Iris pigment epithelial cell (primary cell): Measurements from ENCODE around the gene MAZ.
A peak's percentile ranks its signal among the peaks of the same experiment; 100 is the strongest.

Experiments
- DNase-seq: peaks from one replicate; pipeline ENCODE4 v3.0.0-alpha.2; 2011; ENCODE audit warnings: low read depth

Gene MAZ

GRCh38 chr16:29809850-29810698 lies 3.7 kb downstream of the MAZ start:
- DNase-seq: no peak

GRCh38 chr16:29810699-29811169 lies 4.4 kb downstream of the MAZ start:
- DNase-seq: no peak

- peak; percentile 99 for DNase-seq
Observed at GRCh38 chr16:29811170-29811895, 5.0 kb downstream of the MAZ start.

GRCh38 chr16:29811896-29812665 lies 5.8 kb downstream of the MAZ start, which contains the start of gene PRRT2:
Gene PRRT2, plus strand, starts transcription at chr16:29812193. Its CDS starts 862 bp downstream, at chr16:29813055.
- no peak for DNase-seq

- no peak for DNase-seq
Observed at GRCh38 chr16:29812754-29813643, 6.7 kb downstream of the MAZ start.

- DNase-seq: no peak
Observed at GRCh38 chr16:29813644-29814562, 7.6 kb downstream of the MAZ start.

- DNase-seq: no peak
Observed at GRCh38 chr16:29814592-29814991, 8.3 kb downstream of the MAZ start.

GRCh38 chr16:29815032-29815721 lies 8.8 kb downstream of the MAZ start:
- no peak for DNase-seq

GRCh38 chr16:29815793-29816693 lies 9.7 kb downstream of the MAZ start, which contains the start of gene PAGR1:
Gene PAGR1, plus strand, starts transcription at chr16:29816152. Its CDS starts 374 bp downstream, at chr16:29816526.
- peak; percentile 100 for DNase-seq

- DNase-seq: peak; percentile 66
Observed at GRCh38 chr16:29816694-29817441, 10.5 kb downstream of the MAZ start.

GRCh38 chr16:29818082-29818481 lies 11.8 kb downstream of the MAZ start:
- DNase-seq: no peak

GRCh38 chr16:29819506-29819905 lies 13.2 kb downstream of the MAZ start:
- no peak for DNase-seq

- DNase-seq: peak; percentile 70
Observed at GRCh38 chr16:29820271-29820701, 14.0 kb downstream of the MAZ start, which contains the start of gene MVP. Gene MVP, plus strand, starts transcription at chr16:29820462. Its CDS starts 10,088 bp downstream, at chr16:29830550.

GRCh38 chr16:29820730-29821642 lies 14.7 kb downstream of the MAZ start:
- no peak for DNase-seq

GRCh38 chr16:29821643-29822115 lies 15.3 kb downstream of the MAZ start:
- DNase-seq: peak; percentile 82

GRCh38 chr16:29824589-29825144 lies 18.3 kb downstream of the MAZ start:
- peak; percentile 84 for DNase-seq
